Measurements from ENCODE around the gene STAMBP. TPM values are rescaled to one million over a fixed set of nuclear protein-coding genes. Genes with fewer than 3 reads are reported as not detected.
"Not testable (repeated sequence)": the region's sequence is repeated elsewhere in the genome, so short reads cannot be mapped to it uniquely, and the experiment has no call there.

STAMBP gene
- total RNA-seq, 1 experiment from 2014 or later: 43.1 TPM

DNA sequence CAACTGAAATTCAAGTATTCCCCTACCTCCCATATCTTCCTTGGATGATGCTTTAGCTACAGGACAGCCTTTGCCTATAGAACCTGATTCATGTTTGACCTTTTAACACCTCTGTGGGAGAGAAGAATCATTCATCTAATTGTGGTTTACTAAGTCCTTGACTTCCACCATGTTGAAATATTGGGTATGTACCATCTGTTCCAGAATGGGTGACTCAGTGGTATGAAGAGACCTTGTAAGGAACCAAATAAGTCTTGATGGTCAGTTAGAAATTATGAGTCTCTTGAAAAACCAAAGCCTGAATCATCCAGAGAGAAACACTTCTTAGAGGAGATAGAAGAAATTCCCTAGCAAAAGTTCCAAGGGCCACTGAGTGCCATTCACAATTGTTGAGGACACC is 27.5 kb downstream of the STAMBP start:
- H3K9me3 ChIP-seq: no peaks in the 10 kb centered on the region
- H3K36me3 ChIP-seq: peaks cover 69% of the 10 kb centered on the region
- DNase-seq: no peak
- H3K27me3 ChIP-seq: no peaks in the 10 kb centered on the region
- no peak overlapping the region for H3K4me3 ChIP-seq

DNA sequence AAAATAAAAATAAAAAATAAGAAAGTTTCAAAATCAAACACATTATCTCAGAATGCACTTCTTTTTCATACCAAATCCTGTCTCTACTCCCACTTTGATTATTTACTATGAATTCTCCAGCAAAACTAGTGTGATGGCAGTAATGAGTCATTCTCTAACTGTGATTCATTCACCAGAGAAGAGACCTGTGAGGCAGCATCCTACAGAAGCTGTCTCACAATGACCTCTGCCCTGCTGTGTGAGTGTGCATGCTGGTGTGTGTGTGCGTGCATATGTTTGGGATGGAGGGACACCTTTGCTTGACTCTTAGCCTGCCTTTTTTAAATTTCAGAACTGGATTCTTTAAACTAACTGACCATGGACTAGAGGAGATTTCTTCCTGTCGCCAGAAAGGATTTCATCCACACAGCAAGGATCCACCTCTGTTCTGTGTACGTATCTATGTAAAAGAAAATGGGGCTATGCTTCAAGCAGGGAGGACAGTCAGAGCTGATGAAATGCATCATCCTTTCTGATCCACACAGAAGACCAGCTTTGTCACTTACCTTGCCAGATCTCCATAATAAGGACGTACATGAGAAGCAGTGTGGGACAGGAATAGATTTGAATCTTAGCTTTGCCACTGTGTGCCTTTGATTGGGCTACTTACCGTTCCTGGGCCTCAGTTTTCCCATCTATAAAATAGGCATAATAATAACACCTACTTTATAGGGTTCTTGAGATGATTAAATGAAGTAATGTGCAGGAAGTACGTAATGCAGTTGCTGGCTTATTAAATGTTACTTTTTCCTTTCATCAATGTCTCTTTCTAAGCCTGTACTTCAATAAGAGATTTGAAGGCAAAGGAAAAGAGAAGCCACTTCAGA is 31.2 kb downstream of the STAMBP start:
- Histone ChIP-seq H3K27me3 (no peaks in the 10 kb centered on the region), H3K9me3 (no peaks in the 10 kb centered on the region), H3K4me3 (no peak overlapping the region), H3K36me3 (peaks cover 60% of the 10 kb centered on the region)
- peak; percentile 69 for DNase-seq

DNA sequence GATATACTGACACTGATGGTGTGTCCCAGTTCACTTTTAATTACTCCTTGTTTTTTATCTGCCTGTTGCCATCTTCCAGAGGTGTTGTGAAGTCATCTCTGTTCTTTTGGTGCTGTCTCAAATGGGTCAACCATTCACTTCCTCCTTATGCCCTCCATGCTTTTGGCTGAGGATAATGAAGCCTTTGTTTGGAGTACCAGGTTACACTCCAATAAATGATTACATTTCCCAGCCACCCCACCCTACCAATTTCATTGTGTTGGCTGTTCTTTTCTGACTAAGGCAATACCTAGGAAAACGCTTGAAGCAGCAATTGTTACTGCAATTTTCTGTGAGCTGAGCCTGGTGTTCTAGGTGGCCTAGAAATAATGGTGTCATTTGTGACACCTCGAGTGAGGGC is 34.2 kb downstream of the STAMBP start:
- DNase-seq: no peak
- Histone ChIP-seq H3K36me3 (peaks cover 52% of the 10 kb centered on the region), H3K9me3 (no peaks in the 10 kb centered on the region), H3K4me3 (no peak overlapping the region), H3K27me3 (no peaks in the 10 kb centered on the region)

DNA sequence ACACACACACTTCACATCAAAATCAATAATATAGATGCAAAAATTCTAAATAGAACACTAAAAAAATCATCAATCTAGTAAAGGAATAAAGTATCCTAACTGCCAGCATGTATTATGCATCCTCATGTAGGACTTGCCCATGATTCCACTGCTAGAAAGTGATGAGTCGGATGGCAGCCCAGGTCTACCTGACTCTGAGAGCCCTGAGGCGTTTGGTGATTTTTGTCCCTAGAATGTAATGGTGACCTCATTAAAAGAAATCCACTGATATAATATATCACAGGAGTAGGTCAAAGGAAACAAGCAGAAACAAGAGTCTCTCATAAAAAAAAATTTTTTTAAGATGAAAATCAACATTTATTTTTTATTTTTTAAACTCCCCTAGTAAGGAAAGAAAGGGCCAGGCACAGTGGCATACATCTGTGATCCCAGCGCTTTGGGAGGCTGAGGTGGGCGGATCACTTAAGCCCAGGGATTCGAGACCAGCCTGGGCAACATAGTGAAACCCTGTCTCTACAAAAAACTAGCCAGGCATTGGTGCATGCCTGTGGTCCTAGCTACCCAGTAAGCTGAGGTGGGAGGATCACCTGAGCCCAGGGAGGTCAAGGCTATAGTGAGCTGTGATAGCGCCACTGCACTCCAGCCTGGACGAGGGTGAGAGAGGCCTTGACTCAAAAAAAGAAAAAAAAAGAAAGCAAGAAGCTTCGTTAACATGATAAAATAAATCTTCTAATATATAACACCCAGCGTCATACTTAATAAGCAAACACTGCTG is 39.6 kb downstream of the STAMBP start:
- H3K4me3 ChIP-seq: no peak overlapping the region

DNA sequence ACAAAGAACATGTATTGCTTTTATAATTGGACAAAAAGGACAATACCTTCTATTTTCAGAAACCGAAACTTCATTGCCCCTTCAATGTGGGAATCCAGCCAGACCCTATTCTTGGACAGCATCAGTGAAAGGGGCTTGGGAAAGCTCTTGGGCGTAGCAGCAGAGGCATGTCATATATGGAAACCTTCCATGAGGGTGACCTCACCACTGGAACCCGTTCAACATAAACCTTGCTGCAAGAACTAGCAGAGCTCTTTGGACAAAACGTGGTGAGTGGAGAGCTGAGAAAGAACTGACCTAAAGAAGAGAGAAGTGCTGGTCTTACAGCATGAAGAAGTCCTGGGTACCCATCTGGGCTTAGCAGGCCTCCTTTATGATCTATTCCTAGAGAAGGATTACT is 41.3 kb downstream of the STAMBP start:
- Histone ChIP-seq H3K27me3 (no peaks in the 10 kb centered on the region), H3K4me3 (no peak overlapping the region), H3K36me3 (peaks cover 9% of the 10 kb centered on the region), H3K9me3 (no peaks in the 10 kb centered on the region)
- DNase-seq: peak; percentile 90

More for the DNA sequence above, 39.6 kb downstream of the STAMBP start:
- H3K27me3 ChIP-seq: no peaks in the 10 kb centered on the region
- no peaks in the 10 kb centered on the region for H3K9me3 ChIP-seq
- peaks cover 25% of the 10 kb centered on the region for H3K36me3 ChIP-seq
- DNase-seq: no peak

DNA sequence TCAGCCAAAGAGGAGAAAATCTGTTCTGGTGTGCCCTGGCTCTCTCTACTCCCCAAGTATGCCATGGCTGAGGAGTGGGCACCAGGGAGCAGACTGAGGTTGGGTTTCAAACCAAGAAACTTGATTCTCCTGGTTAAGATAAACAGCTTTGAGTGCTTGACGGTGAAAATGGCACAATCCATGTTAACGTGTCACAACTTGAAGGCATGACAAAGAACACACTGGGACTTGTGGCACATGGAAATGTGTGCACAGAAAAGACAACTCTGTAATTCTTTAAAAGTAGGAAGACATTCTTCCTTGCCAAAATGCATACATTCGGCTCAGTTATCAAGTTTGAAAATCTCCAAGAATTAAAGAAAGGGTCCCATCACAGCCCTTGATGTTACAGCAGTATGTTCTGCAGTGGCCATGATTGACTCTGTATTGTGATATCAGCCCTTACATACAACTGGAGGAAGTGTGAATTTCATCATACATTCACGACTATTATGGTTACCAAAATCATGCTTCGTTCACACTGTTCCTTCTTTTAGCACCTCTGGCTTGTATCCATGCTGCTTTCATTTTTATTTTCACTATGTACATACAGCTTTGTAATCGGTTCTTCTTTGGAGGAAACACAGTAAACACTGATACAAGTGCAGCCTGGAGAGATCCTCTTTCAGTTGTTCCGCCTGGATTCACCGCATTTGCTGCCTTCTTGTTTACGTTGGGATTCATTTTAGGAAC is 48.5 kb downstream of the STAMBP start:
- no peak for DNase-seq

DNA sequence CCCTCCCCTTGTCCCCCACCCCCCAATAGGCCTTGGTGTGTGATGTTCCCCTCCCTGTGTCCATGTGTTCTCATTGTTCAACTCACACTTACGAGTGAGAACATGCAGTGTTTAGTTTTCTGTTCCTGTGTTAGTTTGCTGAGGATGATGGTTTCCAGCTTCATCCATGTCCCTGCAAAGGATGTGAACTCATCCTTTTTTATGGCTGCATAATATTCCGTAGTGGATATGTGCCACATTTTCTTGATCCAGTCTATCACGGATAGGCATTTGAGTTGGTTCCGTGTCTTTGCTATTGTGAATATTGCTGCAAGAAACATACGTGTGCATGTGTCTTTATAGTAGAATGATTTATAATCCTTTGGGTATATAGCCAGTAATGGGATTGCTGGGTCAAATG is 49.2 kb downstream of the STAMBP start:
- H3K27me3 ChIP-seq, H3K36me3 ChIP-seq, H3K4me3 ChIP-seq, H3K9me3 ChIP-seq, DNase-seq: not testable (repeated sequence)

More for the DNA sequence above, 48.5 kb downstream of the STAMBP start:
- Histone ChIP-seq H3K9me3 (no peaks in the 10 kb centered on the region), H3K27me3 (no peaks in the 10 kb centered on the region), H3K36me3 (no peaks in the 10 kb centered on the region), H3K4me3 (no peak overlapping the region)

DNA sequence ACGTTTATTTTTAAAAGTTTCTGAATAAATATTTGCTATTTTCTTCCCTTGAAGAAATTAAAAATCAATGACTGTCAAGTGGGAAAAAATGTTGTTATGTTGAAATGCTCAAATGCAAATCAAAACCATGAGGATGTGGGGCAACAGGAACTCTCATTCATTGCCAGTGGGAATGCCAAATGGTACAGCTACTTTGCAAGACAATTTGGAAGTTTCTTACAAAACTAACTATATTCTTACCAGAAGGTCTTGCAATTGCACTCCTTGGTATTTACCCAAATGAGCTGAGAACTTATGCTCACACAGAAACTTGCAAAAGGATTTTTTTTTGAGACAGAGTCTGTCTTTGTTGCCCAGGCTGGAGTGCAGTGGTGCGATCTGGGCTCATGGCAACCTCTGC is 56.6 kb downstream of the STAMBP start:
- no peaks in the 10 kb centered on the region for H3K36me3 ChIP-seq
- no peaks in the 10 kb centered on the region for H3K9me3 ChIP-seq
- DNase-seq: no peak
- H3K27me3 ChIP-seq: no peaks in the 10 kb centered on the region
- H3K4me3 ChIP-seq: no peak overlapping the region

DNA sequence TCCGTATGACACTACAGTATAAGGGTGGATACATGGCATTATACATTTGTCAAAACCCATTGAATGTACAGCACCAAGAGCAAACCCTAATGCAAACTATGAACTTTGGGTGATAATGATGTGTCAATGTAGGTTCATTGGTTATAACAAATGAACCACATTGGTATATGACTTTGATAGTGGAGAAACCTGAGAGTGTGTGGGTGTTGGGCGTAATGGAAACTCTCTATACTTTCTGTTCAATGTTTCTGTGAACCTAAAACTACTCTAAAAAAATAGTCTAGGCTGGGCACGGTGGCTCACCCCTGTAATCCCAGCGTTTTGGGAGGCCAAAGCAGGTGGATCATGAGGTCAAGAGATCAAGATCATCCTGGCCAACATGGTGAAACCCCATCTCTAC is 57.6 kb downstream of the STAMBP start:
- H3K9me3 ChIP-seq: no peaks in the 10 kb centered on the region
- no peak for DNase-seq
- no peaks in the 10 kb centered on the region for H3K27me3 ChIP-seq
- H3K4me3 ChIP-seq: no peak overlapping the region
- H3K36me3 ChIP-seq: no peaks in the 10 kb centered on the region

DNA sequence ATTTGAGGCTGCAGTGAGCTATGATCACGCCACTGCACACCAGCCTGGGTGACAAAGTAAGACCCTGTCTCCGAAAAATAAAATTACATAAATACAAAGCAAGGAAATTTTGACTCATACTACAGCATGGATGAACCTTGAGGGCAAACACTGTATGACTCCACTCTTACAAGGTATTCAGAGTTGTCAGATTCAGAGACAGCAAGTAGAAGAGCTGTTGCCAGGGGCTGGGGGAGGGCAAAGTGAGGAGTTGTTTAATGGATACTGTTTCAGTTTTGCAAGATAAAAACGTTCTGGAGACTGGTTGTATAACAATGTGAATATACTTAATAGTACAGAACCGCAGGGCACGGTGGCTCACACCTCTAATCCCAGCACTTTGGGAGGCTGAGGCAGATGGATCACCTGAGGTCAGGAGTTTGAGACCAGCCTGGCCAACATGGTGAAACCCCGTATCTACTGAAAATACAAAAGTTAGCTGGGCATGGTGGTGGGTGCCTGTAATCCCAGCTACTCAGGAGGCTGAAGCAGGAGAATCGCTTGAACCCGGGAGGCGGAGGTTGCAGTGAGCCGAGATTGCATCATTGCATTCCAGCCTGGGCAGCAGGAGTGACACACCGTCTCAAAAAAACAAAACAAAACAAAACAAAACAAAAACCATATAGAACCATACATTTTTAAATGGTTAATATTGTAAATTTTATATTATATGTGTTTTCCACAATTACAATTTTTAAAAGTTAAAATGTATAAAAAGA is 59.0 kb downstream of the STAMBP start:
- H3K36me3 ChIP-seq, H3K9me3 ChIP-seq, H3K27me3 ChIP-seq, H3K4me3 ChIP-seq: not testable (repeated sequence)
- peak; percentile 22 for DNase-seq

DNA sequence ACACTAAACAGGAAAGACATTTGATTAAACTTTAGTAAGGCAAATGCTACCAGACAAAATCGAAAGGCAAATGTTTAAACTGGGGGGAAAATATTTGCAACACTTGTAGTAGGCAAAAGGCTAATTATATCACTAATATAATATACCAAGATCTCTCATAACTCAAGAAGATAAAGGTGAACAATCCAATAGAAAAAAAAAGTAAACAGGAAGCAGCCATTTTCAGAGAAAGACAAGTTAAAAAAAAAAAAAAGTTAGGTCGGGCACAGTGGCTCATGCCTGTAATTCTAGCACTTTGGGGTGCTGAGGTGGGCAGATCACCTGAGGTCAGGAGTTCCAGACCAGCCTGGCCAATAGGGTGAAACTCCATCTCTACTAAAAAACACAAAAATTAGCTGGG is 59.6 kb downstream of the STAMBP start:
- DNase-seq: no peak
- no peaks in the 10 kb centered on the region for H3K36me3 ChIP-seq
- H3K27me3 ChIP-seq: no peaks in the 10 kb centered on the region
- no peaks in the 10 kb centered on the region for H3K9me3 ChIP-seq
- H3K4me3 ChIP-seq: no peak overlapping the region

DNA sequence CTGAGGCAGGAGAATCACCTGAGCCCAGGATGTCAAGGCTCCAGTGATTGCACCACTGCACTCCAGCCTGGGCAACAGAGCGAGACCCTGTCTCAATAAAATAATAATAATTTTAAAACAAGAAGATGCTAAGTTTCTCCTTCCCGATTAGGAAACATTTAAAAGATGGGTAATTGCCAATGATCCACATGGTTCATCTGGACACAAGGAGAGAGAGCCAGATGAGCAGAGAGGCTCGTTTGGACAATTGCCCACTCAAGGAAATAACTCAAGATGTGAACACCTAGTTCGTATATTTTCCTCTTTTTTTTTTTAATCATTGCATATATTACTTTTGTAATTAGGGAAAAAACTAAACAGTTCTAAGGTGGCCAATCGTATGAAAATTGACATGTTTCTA is 60.4 kb downstream of the STAMBP start:
- no peak for DNase-seq
- H3K36me3 ChIP-seq: no peaks in the 10 kb centered on the region
- H3K27me3 ChIP-seq: no peaks in the 10 kb centered on the region
- no peak overlapping the region for H3K4me3 ChIP-seq
- H3K9me3 ChIP-seq: no peaks in the 10 kb centered on the region

DNA sequence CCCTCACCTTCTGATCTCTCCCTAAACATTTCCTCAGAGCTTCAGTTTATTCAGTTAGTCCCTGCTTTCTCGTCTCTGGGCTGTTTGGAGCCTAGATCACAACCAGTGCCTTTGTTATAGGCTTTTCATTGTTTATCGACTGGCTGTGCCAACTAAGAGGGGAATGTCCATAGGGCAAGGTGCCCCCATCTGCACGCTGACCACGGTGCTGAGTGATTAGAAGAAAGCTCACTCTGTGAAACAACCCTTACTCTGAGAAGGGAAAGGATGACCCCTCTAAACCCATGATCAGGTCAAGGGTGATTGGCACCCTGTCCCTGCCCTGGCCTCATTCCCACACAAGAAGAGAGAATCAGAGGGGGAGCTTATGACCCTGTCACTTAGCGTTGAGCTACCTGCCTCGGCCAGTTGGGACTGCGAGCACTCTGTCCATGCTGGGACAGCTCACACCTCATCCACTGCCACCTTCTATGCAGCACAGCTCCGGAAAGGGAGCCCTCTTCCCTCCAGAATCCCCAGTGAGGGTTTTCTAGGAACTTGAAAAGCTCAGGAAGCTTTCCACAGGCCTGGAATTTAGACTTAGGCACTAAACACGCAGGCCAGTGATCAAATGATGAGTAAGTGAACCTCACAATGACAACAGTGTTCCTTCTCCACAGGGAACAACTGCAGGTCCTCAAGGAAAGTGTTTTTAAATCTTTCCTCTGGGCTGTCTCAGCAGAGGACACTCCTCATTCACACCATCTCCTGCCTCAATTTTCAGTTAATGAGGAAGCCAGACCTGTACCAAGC is 61.7 kb downstream of the STAMBP start:
- no peak for DNase-seq
- H3K36me3 ChIP-seq: no peaks in the 10 kb centered on the region
- H3K27me3 ChIP-seq: no peaks in the 10 kb centered on the region
- H3K4me3 ChIP-seq: no peak overlapping the region
- no peaks in the 10 kb centered on the region for H3K9me3 ChIP-seq

DNA sequence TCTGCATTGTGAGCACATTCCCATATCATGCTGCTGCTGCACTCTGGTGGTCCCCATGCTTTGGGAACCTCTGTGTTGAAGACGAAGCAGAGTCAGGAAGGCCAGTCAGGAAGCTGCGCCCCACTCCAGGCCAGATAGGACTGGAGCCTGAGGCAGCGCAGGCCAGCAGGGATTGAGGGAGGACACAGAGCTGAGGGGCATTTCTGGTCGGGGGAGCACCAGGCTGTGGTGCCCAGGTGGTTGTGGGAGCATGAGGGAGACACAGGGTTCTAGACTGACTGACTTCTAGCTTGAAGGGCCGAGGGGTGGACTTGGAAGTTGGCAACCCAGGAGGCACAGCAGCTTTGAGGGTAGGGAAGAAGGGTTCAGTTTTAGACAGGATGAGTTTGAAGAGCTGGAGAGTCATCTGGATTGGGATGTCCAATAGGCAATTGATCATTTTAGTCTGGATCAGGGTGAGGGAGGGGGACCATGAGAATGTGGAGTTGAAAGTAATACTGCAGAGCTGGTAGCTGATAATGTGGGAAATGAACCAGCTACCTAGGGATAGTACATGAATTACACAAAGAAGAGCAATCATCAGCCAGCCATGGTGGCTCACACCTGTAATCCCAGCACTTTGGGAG is 62.6 kb downstream of the STAMBP start:
- no peaks in the 10 kb centered on the region for H3K27me3 ChIP-seq
- H3K36me3 ChIP-seq: no peaks in the 10 kb centered on the region
- DNase-seq: no peak
- H3K9me3 ChIP-seq: no peaks in the 10 kb centered on the region
- H3K4me3 ChIP-seq: no peak overlapping the region

DNA sequence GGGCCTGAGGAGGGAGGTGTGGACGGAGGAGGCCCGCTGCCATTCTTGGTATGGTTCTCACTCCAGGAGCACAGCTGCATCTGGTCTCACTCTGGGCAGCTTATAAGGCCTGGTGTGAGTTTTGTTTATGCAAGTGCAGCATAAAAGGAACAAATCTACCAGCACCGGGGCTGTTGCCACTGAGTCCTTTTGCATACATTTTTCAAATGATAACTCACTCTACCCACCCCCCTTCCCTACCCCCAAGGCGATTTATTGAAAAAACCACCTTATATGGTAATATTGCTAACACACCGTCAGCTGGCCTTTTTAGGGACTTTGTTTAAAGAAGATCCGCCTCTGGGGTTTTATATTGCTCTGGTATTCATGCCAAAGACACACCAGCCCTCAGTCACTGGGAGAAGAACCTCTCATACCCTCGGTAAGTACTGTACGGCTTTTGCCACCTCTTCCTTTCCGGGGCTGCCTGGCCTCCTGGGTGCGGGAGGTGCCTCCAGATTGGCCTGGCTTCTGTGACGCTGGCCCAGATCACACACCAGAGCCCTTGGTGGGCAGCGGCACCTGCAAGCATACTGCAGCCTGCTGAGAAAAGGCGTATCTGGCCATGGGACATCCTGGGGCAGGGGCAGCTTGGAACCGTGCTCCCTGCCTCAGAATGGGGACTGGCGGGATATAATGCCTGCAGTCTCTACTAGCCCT is 64.0 kb downstream of the STAMBP start, which contains the start of gene ACTG2:
ACTG2 (plus strand) TSS at position 378 of the 699 bp plus-strand sequence. CDS start 8,304 bp downstream, outside the sequence.
- Histone ChIP-seq H3K4me3 (no peak within 1 kb of the TSS), H3K9me3 (no peaks in the 10 kb centered on the region), H3K27me3 (no peaks in the 10 kb centered on the region), H3K36me3 (no peaks in the 10 kb centered on the region)
- DNase-seq: no peak

Measured in MG63 (cell line).